NCI-H2227 (cell line): ENCODE results near the gene EMC9.

Experiments
- DNase-seq: peaks from one replicate; lab custom pipeline; 2025; ENCODE audit not compliant: unreplicated experiment; lab: John Stamatoyannopoulos, UW

Gene EMC9

DNA sequence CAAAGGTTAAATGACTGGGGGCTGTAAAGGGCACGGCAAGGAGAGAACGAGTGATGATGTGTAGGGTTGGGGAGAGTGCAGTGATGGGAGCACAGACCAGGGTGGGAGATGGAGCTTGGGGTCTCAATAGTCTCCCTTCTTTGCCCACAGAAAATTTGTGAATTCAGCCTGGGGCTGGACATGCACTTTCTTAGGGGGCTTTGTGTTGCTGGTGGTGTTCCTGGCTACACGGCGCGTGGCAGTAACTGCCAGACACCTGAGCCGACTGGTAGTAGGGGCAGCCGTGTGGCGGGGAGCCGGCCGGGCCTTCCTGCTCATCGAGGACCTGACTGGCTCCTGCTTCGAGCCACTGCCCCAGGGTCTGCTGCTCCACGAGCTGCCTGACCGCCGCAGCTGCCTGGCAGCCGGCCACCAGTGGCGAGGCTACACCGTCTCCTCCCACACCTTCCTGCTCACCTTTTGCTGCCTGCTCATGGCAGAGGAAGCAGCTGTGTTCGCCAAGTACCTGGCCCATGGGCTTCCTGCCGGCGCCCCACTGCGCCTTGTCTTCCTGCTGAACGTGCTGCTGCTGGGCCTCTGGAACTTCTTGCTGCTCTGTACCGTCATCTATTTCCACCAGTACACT, 9.2 kb downstream of the EMC9 start:
- DNase-seq: no peak

DNA sequence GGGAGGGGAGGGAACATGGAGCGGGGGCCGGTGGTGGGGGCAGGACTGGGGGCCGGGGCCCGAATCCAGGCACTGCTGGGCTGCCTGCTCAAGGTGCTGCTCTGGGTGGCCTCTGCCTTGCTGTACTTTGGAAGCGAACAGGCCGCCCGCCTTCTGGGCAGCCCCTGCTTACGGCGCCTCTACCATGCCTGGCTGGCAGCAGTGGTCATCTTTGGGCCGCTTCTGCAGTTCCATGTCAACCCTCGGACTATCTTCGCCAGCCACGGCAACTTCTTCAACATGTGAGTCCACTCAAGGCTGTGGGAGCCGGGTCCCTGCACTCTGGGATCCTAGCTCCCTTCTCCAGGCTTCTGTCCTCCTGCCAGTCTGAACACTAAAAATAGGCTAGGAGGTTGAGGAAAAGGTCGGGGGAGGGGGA, 9.8 kb downstream of the EMC9 start:
- no peak for DNase-seq

DNA sequence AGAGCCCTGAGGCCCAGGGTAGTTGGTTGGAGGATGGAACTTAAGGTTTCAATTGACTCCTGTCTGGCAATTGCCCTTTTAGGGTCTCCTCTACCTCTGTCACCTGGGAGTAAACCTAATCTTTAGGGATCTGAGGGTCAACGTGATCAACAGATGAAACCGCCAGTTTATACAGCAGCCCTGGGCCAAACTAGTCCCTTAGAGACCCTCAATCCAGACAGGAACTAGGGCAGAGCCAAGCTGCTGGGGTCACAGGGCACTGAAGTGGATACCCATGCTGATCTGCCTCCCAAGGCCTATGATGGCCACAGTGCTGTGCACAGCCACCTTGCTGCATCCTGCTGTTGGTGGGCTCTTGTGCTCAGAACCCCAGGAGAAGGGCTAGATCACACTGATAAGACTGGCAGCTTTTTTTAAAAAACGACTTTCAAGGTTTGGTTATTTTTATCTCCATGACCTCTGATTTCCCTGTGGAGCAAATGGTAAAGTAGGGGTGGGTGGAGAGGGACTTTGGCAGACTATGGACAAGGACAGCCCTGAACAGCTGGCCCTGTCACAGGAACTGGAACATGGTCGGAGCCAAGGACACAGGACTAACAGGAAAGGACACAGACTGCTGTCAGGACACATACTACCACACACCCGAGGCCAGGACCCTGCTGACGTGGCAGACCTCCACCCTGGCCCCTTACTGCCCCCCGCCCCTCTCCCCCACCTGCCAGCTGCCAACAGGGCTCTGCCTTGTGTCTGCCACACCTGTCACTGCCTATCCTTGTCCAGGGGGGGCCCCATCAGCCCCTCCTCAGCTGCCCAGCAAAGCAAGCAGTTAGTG, 10.5 kb downstream of the EMC9 start:
- DNase-seq: no peak

DNA sequence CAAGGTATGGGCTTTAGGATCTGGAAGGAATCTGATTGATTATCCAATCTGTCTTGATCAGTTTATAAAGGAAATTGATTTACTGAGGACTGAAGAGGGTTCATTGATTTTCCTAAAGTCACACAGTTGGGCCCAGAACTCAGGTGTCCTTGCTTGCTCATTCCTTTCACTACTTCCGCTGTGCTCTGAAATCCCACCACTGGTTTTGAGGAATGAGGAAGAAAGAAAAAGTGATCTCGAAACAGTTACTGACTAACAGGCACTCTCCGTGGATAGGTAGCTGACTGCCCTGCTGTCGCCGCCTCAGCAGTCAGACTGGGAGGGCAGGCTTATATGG, 11.0 kb downstream of the EMC9 start, which contains the start of gene FITM1:
Gene FITM1 (plus strand): TSS at position 280 of the 337 bp plus-strand sequence. CDS start 905 bp downstream, outside the sequence.
- DNase-seq: no peak

DNA sequence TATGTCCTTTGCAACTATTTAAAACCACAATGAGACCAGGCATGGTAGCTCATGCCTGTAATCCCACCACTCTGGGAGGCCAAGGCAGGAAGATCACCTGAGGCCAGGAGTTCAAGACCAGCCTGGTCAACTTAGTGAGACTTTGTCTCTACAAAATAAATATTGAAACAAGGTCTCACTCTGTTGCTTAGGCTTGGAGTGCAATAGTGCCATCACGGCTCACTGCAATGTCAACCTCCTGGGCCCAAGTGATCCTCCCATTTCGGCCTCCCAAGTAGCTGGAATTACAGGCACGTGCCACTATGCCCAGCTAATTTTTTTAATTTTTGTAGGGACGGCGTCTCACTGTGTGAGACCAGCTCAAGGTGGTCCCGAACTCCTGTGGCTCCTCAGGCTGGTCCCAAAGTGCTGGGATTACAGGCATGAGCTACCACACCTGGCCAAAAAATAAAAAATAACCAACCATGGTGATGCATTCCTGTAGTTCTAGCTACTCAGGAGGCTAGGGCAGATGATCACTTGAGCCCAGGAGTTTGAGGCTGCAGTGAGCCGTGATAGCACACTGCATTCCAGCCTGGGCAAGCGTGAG, 11.9 kb downstream of the EMC9 start:
- DNase-seq: no peak

GRCh38 chr14:24127673-24128072, 13.7 kb downstream of the EMC9 start:
- no peak for DNase-seq

- no peak for DNase-seq
Observed at GRCh38 chr14:24126939-24127338, 14.5 kb downstream of the EMC9 start.

- DNase-seq: no peak
Observed at GRCh38 chr14:24123424-24124417, 17.7 kb downstream of the EMC9 start.

DNA sequence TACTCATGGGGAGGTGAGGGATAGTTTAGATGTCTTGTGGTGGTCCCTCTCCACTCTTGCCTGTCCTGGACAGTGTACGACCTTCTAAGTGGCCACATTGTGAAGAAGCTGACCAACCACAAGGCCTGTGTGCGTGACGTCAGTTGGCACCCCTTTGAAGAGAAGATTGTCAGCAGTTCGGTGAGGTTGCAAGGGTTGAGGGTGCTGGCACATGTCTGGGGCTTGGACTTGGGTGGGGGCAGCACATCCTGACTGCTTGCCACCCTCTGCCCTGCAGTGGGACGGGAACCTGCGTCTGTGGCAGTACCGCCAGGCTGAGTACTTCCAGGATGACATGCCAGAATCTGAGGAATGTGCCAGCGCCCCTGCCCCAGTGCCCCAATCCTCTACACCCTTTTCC, 18.5 kb downstream of the EMC9 start:
- no peak for DNase-seq

DNA sequence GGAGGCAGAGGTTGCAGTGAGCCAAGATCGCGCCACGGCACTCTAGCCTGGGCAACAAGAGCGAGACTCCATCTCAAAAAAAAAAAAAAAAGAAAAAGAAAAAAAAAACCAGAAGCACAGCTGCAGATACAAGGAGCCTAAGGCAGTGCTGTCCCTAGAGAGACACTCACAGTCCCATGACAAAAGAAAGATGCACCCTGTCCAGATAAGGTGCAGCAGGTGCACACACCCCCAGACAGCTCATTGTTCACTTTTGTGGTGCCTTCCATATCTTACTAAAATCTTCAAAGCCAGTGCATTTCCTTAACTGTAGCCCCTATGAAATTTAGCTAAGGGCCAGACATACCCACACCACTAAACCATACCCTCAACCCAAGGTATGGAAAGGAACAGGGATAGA, 19.0 kb downstream of the EMC9 start:
- DNase-seq: no peak

- no peak for DNase-seq
Observed at GRCh38 chr14:24121210-24121609, 20.2 kb downstream of the EMC9 start.

DNA sequence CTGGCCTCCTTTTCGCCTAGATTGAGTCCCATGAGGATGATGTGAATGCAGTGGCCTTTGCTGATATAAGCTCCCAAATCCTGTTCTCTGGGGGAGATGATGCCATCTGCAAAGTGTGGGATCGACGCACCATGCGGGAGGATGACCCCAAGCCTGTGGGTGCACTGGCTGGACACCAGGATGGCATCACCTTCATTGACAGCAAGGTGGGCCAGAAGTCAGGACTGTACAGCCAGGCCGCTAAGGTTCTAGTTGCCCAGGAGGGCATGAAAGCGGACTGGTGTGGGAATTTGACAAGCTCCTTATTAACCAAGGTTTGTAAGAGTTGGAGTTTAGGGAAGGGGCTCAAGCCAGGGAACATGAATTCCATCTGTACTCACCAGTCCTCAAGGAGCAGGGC, 21.7 kb downstream of the EMC9 start:
- DNase-seq: no peak

DNA sequence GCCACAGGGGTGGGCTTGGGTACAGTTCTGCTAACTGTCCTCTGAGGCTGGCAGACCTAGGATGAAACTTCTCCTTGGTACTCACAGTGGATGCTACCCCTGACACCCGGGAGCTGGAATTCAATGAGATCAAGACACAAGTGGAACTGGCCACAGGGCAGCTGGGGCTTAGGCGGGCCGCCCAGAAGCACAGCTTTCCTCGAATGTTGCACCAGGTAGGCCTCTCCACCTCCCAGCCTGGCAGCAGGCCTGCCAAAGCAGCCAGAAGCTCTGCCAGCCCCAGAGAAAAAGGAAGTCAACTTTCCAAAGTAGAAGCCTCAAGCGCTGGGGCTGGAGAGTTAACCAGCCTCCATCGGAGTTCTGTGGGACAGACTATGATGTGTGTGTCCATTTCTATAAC, 24.2 kb downstream of the EMC9 start:
- DNase-seq: no peak

DNA sequence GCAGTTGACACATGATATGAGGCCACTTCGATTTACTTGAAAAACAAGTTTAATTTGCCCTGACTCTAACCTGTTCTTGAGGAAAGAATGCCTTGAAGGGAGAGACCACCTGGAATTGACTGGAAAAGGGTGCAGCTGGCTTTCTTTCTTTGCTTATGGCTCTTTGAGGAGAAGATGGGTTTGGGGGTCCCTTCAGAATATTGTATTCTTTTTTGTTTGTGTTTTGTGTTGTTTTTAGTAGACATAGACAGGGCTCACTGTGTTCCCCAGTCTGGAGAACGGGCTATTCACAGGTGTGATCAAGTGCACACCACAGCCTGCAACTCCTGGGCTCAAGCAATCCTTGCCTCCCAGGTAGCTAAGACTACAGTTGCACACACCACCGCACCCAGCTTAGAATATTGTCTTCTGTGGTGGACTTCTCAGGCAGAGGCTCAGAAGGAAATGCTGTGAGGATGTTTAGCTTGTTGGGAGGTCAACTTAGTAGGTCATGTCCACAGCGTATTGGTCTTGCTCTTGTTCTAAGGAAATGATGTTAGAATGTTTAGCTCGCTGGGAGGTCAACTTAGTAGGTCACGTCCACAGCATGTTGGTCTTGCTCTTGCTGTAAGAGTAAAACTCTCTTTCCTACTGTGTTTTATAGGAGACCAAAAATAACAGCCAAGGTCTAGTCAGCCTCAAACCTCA, 25.1 kb downstream of the EMC9 start:
- no peak for DNase-seq

GRCh38 chr14:24115422-24116127, 25.8 kb downstream of the EMC9 start:
- DNase-seq: no peak

- peak; percentile 99 for DNase-seq
Observed at GRCh38 chr14:24114532-24115421, 26.6 kb downstream of the EMC9 start, which contains the start of the genes DCAF11 and NRL. Gene DCAF11, plus strand, starts transcription at chr14:24114777. Its CDS starts 818 bp downstream, at chr14:24115595. Gene NRL, minus strand, starts transcription at chr14:24114949. Its CDS starts 32,101 bp downstream, at chr14:24082848.

DNA sequence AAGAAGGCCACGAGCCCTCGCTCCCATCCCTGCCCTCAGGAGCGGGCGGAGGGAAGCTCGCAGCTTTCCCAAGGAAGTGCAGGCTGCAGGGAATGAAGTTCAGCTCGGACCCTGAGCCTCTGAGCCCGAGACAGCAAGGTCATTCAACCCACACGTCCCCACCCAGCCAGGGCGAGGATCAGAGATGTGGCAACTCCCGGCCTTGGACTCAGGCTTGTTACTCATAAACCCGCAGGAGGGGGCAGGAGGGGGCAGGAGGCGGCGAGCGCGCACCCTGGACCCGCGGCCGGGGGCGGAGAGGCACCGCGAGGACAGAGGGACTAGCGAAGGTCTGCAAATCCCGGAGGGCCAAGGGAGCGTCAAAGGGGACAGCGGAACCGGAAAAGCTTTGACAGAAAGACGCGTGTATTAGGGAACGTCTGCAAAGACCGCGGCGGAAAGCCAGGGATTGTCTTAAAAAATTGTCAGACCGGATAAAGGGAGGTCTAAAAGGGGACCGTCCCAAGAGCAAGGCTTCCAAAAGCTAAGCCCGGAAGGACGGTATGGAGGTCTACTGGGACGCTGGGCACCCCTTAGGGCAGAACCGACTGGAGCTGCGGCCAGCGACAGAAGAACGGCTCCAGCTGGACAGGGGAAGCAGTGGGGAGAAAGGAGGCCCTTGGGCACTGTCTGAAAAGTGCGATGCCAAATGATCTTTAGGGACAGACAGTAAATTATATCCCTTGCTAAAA, 27.4 kb downstream of the EMC9 start:
- DNase-seq: peak; percentile 86

DNA sequence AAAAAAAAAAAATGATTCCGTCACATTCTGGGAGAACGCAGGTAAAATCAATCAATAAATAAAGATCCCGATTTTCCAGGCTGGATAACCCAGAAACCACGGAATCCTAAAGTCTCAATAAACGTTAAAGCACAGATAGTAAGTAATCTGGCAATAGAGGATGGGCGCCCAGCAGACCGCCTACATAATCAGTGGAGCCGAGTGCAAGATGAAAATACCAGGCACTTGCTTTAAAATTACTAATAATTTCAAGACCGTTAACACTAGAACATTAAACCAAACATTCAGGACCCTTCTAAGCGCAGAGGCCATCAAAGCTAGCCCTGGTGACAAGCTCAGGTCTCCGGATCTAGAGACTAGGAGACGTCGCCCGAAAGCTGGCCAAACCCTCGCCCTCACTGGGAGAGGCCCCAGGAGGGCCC, 28.0 kb downstream of the EMC9 start:
- DNase-seq: peak; percentile 47
